K562 (cell line): ENCODE measurements around the gene SIRT2. TPM values are rescaled to one million over a fixed set of nuclear protein-coding genes. Genes with fewer than 3 reads are reported as not detected.
A peak's percentile ranks its signal among the peaks of the same experiment; 100 is the strongest.

Source experiments
- ATAC-seq: fragments of 200-7000 bp; cut with Tn5 transposase; 3 replicates; pipeline ENCODE4 v1.9.1; 2020; ENCODE audit warnings: moderate library complexity
- BruUV-seq: library from RNA; stranded (reverse); fragments of 400-500 nt; replicated peaks from 2 replicates; lab custom pipeline; 2021; lab: Mats Ljungman, UMichigan
- CTCF ChIA-PET: fragments of 300-600 bp; formaldehyde crosslinking; extraction: SDS; loops from one replicate; lab custom pipeline; 2021; ENCODE audit warnings: low intra/inter-chr PET ratio; lab: Yijun Ruan, JAX
- POLR2A ChIA-PET: fragments of 300-600, 350-650 bp; sonication (Branson Sonifier 250); formaldehyde crosslinking; extraction: SDS; loops from one replicate; lab custom pipeline; 2021; ENCODE audit warnings: antibody characterized with exemption, inconsistent platforms; lab: Yijun Ruan, JAX
- DNase-seq, 4 experiments: peaks; one replicate each; pipeline versions ENCODE4 v3.0.0 to v3.0.0-alpha.2; 2011 to 2018; ENCODE audit warnings: low spot score in 3 of 4, mixed read lengths in 3 of 4; ENCODE audit errors: extremely low read depth in 1 of 4
- FAIRE-seq: peaks from 2 replicates; lab custom pipeline; 2011; peaks lifted over from hg19 to GRCh38; lab: Jason Lieb, UNC
- H2AFZ ChIP-seq: 2 replicates; pipeline ENCODE4 v1.6.0; 2011; ENCODE audit warnings: low read depth, low read length, control low read depth, inconsistent platforms
- H3K27ac ChIP-seq: fragments of 200-600 bp; 3 replicates; pipeline ENCODE4 v1.8.0; 2011; ENCODE audit warnings: low read depth, mild to moderate bottlenecking, control low read depth, inconsistent platforms, low read length, moderate library complexity, mixed read lengths; ENCODE audit errors: extremely low read depth
- H3K27me3 ChIP-seq, 2 experiments: fragments of 300-600 bp in 1 of 2; 2 replicates in 1 of 2; 3 replicates in 1 of 2; pipeline versions ENCODE4 v1.6.0 to v1.8.0; 2011; ENCODE audit warnings: inconsistent platforms in 2 of 2, low read length in 2 of 2, mild to moderate bottlenecking in 1 of 2, mixed read lengths in 1 of 2, moderate library complexity in 1 of 2; ENCODE audit not compliant: control insufficient read depth in 2 of 2, insufficient read depth in 2 of 2
- H3K36me3 ChIP-seq: fragments of 300-600 bp; 3 replicates; pipeline ENCODE4 v1.8.0; 2011; ENCODE audit warnings: mild to moderate bottlenecking, low read length, inconsistent platforms; ENCODE audit not compliant: control insufficient read depth, insufficient read depth
- H3K4me1 ChIP-seq, 2 experiments: fragments of 200-600 bp in 1 of 2; replicated peaks in 1 of 2; 2 replicates in 1 of 2; 3 replicates in 1 of 2; pipeline versions ENCODE4 v1.5.1 to v1.8.0; 2011; ENCODE audit warnings: inconsistent platforms in 2 of 2, low read length in 2 of 2, mild to moderate bottlenecking in 1 of 2, mixed read lengths in 1 of 2, moderate library complexity in 1 of 2; ENCODE audit not compliant: control insufficient read depth in 2 of 2, insufficient read depth in 2 of 2
- H3K4me2 ChIP-seq: 2 replicates; pipeline ENCODE4 v1.6.1; 2011; ENCODE audit warnings: low read length, control low read depth, inconsistent platforms, mixed read lengths; ENCODE audit not compliant: insufficient read depth
- H3K4me3 ChIP-seq: fragments of 200-600 bp; sonication (generic), shearing (Covaris generic); 2 replicates; pipeline ENCODE4 v1.5.1; 2016; ENCODE audit warnings: control low read depth, inconsistent platforms
- H3K79me2 ChIP-seq: fragments of 200-600 bp; 3 replicates; pipeline ENCODE4 v1.8.0; 2011; ENCODE audit warnings: low read length, inconsistent platforms; ENCODE audit not compliant: control insufficient read depth, insufficient read depth
- H3K9ac ChIP-seq, 2 experiments: 2 replicates each; pipeline versions ENCODE4 v1.6.0 to v1.6.1; 2011; ENCODE audit warnings: low read depth in 2 of 2, low read length in 2 of 2, control low read depth in 1 of 2, inconsistent platforms in 1 of 2, mild to moderate bottlenecking in 1 of 2, mixed read lengths in 1 of 2; ENCODE audit not compliant: insufficient read depth in 1 of 2
- H3K9me1 ChIP-seq: one replicate; pipeline ENCODE4 v1.6.0; 2011; ENCODE audit warnings: inconsistent platforms, mild to moderate bottlenecking, low read length, moderate library complexity; ENCODE audit not compliant: control insufficient read depth, insufficient read depth
- H3K9me3 ChIP-seq: replicated peaks from 2 replicates; pipeline ENCODE4 v1.5.1; 2011; ENCODE audit warnings: low read depth, low read length, inconsistent platforms; ENCODE audit not compliant: control insufficient read depth, insufficient read depth
- H4K20me1 ChIP-seq: replicated peaks from 2 replicates; pipeline ENCODE4 v1.6.1; 2011; ENCODE audit warnings: low read length, inconsistent platforms, mixed read lengths; ENCODE audit not compliant: control insufficient read depth, insufficient read depth
- POLR2AphosphoS2 ChIP-seq: IDR thresholded peaks from 2 replicates; pipeline ENCODE4 v1.6.1; 2012; ENCODE audit warnings: low read length, improper control_type of control experiment
- SP1 ChIP-seq: sonication (generic); formaldehyde crosslinking; IDR thresholded peaks from 2 replicates; pipeline ENCODE4 v1.8.1; 2022; ENCODE audit warnings: mild to moderate bottlenecking, missing genetic modification reagents
- ZBTB33 ChIP-seq: sonication (generic); formaldehyde crosslinking; IDR thresholded peaks from 2 replicates; pipeline ENCODE4 v1.8.1; 2023; ENCODE audit warnings: mild to moderate bottlenecking, missing genetic modification reagents
- ZBTB7A ChIP-seq: IDR thresholded peaks from 2 replicates; pipeline ENCODE4 v1.6.1; 2011; ENCODE audit warnings: low read depth, mild to moderate bottlenecking, low read length, moderate library complexity, borderline replicate concordance; ENCODE audit not compliant: control insufficient read depth
- ZC3H8 ChIP-seq: fragments of 450-650 bp; IDR thresholded peaks from 2 replicates; pipeline ENCODE4 v1.6.1; 2017
- WGBS: fragments of 100-300 bp; shearing (Covaris generic); methylation state at CpG from one replicate; pipeline ENCODE4 v1.1.6; 2016; ENCODE audit warnings: low coverage, mixed read lengths; ENCODE audit not compliant: insufficient coverage; ENCODE audit errors: missing lambda C conversion rate; 5-methylcytosine and 5-hydroxymethylcytosine counted together
- in situ Hi-C: fragments of 300-500 bp; cut with MboI; formaldehyde crosslinking; loops from 4 replicates; pipeline ENCODE4 v1.15.0; 2018; ENCODE audit warnings: inconsistent platforms, mixed read lengths
- intact Hi-C: fragments of 100-400 bp; cut with micrococcal nuclease; formaldehyde crosslinking; loops from 2 replicates; pipeline ENCODE4 v1.14.2; 2022
- polyA plus RNA-seq, 8 experiments: library from polyadenylated mRNA; depleted of rRNA in 4 of 8; stranded (reverse) in 5 of 8; unstranded in 3 of 8; fragments of >200 nt; fragmentation: Nextera tagmentation in 2 of 8; fragmentation: Illumina TruSeq in 1 of 8; extraction: Ambion mirVana in 2 of 8; extraction: Trizol in 1 of 8; gene quantifications; 2 replicates each; pipeline versions ENCODE4 v1.2.1 to v1.2.3, GENCODE V29; 2011 to 2014; ENCODE audit warnings: inconsistent platforms in 1 of 8, missing spikeins in 1 of 8
- total RNA-seq, 7 experiments: library from RNA; depleted of rRNA in 6 of 7; stranded (reverse); fragments of >200 nt in 6 of 7; fragmentation: Illumina TruSeq in 2 of 7; extraction: Trizol in 2 of 7; gene quantifications; 2 replicates each; pipeline versions ENCODE4 v1.2.1 to v1.2.3, GENCODE V29; 2011 to 2021; ENCODE audit warnings: low replicate concordance in 1 of 7

SIRT2 gene
- total and polyA plus RNA-seq, 9 of the 15 experiments (the other 6 are each of a cell fraction or from before 2014, with no cell fraction given): 2.3 to 35.2 (median 22.9) TPM

- TF ChIP-seq ZBTB33 (CRISPR knock-in tag) (peak; percentile 37; the same call in 1 of the 2 replicates), POLR2AphosphoS2 (no peak)
These were observed 47.0 kb upstream of the SIRT2 start (continued) for GRCh38 chr19:38946229-38947010.

- no TSS peak for BruUV-seq
- H3K27me3 ChIP-seq: no peaks in the 10 kb centered on the region
- intact Hi-C loops: no loop called here
- H4K20me1 ChIP-seq: no peaks in the 10 kb centered on the region
- 86% methylated on average over 3 of the region's 3 CpGs for WGBS
- peaks cover 27% of the 10 kb centered on the region; the same call in 2 of the 3 replicates for H3K36me3 ChIP-seq
- no peak overlapping the region for H2AFZ ChIP-seq
- in situ Hi-C loops: no loop called here
- peak in 1 of 4 experiments; percentile 37 for DNase-seq
- TF ChIP-seq SP1 (CRISPR knock-in tag) (peak; percentile 22; the same call in 1 of the 2 replicates), ZC3H8 (no peak), ZBTB7A (0 out of 2 replicates have a peak, but pooled peaks have one; percentile 16)
- TF ChIP-seq, all 486 proteins: peak for 2
- Histone ChIP-seq H3K79me2 (no peaks in the 10 kb centered on the region), H3K27ac (no peak overlapping the region), H3K9me1 (no peaks in the 10 kb centered on the region), H3K4me1 (peaks cover 0 to 16% of the 10 kb centered on the region in 2 experiments; a peak in 2 of 5 replicates), H3K4me3 (no peak overlapping the region), H3K9me3 (no peaks in the 10 kb centered on the region), H3K4me2 (no peak overlapping the region), H3K9ac (no peak overlapping the region)
- FAIRE-seq: no peak
- ATAC-seq: peak; percentile 78
- ChIA-PET CTCF (no interaction called here), POLR2A (interaction anchor here (0.6 to 1.3 kb wide), 3 partner anchors 15 to 365 kb away, joined by 3 to 4 read pairs (median 3); partner anchors contain the start of genes MRPS12 and SARS2)
These were observed 46.3 kb upstream of the SIRT2 start for GRCh38 chr19:38945562-38946228.
